Measurements from ENCODE around the gene CPEB1. TPM values are rescaled to one million over a fixed set of nuclear protein-coding genes. Genes with fewer than 3 reads are reported as not detected.

CPEB1 gene
- total and polyA plus RNA-seq, 2 experiments from 2014 or later: 4.1 to 9.4 TPM

DNA sequence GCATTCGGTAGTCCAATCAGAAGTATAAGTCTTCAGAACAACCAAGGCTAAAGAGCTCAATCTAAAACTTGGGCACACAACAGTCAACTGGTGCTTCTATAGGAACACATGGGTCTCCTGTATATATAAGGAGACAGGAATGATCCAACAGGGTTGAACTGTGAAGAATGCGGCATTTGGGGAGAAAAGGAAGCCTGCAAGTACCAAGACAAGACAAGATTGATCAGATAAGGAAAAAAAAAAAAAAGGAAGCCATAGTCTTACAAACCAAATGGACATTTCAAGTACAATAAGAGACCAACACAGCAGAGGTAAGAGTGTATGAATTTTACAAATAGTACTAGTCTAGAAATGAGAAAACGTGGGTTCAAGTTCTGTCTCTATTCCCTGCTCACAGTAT, 6.5 kb downstream of the CPEB1 start:
- no peak overlapping the region for H3K27ac ChIP-seq (ENCODE audit: low read depth)
- H3K27me3 ChIP-seq (ENCODE audit: insufficient read depth): peaks cover 16% of the 10 kb centered on the region
- no peaks in the 10 kb centered on the region for H3K9me2 ChIP-seq (ENCODE audit: insufficient read depth)
- no peaks in the 10 kb centered on the region for H4K20me1 ChIP-seq (replicated peaks; ENCODE audit: insufficient read depth)
- no peaks in the 10 kb centered on the region for H3K79me2 ChIP-seq (replicated peaks; ENCODE audit: insufficient read depth)
- ATAC-seq (no peak), DNase-seq (ENCODE audit: low spot score) (no peak)
- Mint-ChIP-seq H3K9me3 (no peaks in the 10 kb centered on the region), H3K4me1 (no peaks in the 10 kb centered on the region; the same call in none of the 3 replicates), H3K36me3 (ENCODE audit: low read depth) (no peaks in the 10 kb centered on the region), H3K27ac (no peak overlapping the region), H3K4me3 (no peak overlapping the region), H3K27me3 (ENCODE audit: insufficient read depth, low read depth, poor library complexity) (peaks cover 12% of the 10 kb centered on the region)
- H3K36me3 ChIP-seq (ENCODE audit: insufficient read depth): no peaks in the 10 kb centered on the region
- H3K4me2 ChIP-seq: no peak overlapping the region
- TF ChIP-seq ZNF462 (CRISPR knock-in tag; IDR thresholded peaks at IDR 0.05) (no peak), CREB1 (CRISPR knock-in tag; IDR thresholded peaks at IDR 0.05; ENCODE audit: low read depth) (no peak), JUNB (IDR thresholded peaks at IDR 0.05; ENCODE audit: unreplicated experiment) (no peak), EZH2 (IDR thresholded peaks at IDR 0.05; ENCODE audit: low read depth, unreplicated experiment) (no peak), EZH2phosphoT487 (IDR thresholded peaks at IDR 0.05; ENCODE audit: unreplicated experiment) (no peak), ZNF114 (CRISPR knock-in tag; IDR thresholded peaks at IDR 0.05) (no peak), STAT1 (IDR thresholded peaks at IDR 0.05; ENCODE audit: unreplicated experiment) (no peak), NANOG (IDR thresholded peaks at IDR 0.05; ENCODE audit: borderline replicate concordance) (no peak), ZNF331 (CRISPR knock-in tag; IDR thresholded peaks at IDR 0.05; ENCODE audit: low read depth) (no peak), ETS1 (IDR thresholded peaks at IDR 0.05) (no peak), POLR2AphosphoS5 (IDR thresholded peaks at IDR 0.05; ENCODE audit: low read depth) (no peak)
- TF ChIP-seq, protein P1, sequence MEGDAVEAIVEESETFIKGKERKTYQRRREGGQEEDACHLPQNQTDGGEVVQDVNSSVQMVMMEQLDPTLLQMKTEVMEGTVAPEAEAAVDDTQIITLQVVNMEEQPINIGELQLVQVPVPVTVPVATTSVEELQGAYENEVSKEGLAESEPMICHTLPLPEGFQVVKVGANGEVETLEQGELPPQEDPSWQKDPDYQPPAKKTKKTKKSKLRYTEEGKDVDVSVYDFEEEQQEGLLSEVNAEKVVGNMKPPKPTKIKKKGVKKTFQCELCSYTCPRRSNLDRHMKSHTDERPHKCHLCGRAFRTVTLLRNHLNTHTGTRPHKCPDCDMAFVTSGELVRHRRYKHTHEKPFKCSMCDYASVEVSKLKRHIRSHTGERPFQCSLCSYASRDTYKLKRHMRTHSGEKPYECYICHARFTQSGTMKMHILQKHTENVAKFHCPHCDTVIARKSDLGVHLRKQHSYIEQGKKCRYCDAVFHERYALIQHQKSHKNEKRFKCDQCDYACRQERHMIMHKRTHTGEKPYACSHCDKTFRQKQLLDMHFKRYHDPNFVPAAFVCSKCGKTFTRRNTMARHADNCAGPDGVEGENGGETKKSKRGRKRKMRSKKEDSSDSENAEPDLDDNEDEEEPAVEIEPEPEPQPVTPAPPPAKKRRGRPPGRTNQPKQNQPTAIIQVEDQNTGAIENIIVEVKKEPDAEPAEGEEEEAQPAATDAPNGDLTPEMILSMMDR (conservative IDR thresholded peaks at IDR 0.05; ENCODE audit: low read depth in 2 of 2): no peak
- no peak overlapping the region for H2AFZ ChIP-seq
- H3K4me1 ChIP-seq (ENCODE audit: insufficient read depth): no peaks in the 10 kb centered on the region; the same call in 1 of the 2 replicates
- H3F3A ChIP-seq (replicated peaks; ENCODE audit: low read depth): no peaks in the 10 kb centered on the region
- H3K4me3 ChIP-seq: no peak overlapping the region
